Mesendoderm (in vitro differentiated cells): ENCODE data around the gene PPP1CC.

ENCODE experiments used
- DNase-seq: peaks from one replicate; pipeline ENCODE4 v3.0.0; 2013
- H2AK5ac ChIP-seq: 2 replicates; pipeline ENCODE4 v1.6.1; 2013; ENCODE audit warnings: low read length, inconsistent platforms
- H2BK120ac ChIP-seq: 2 replicates; pipeline ENCODE4 v1.6.1; 2013; ENCODE audit warnings: low read depth, mild to moderate bottlenecking, low read length, moderate library complexity, mixed read lengths
- H2BK15ac ChIP-seq: replicated peaks from 2 replicates; pipeline ENCODE4 v1.6.1; 2013; ENCODE audit warnings: low read depth, mild to moderate bottlenecking, moderate library complexity
- H2BK5ac ChIP-seq: 2 replicates; pipeline ENCODE4 v1.6.1; 2013; ENCODE audit warnings: low read length, inconsistent platforms
- H3K18ac ChIP-seq: 2 replicates; pipeline ENCODE4 v1.6.1; 2013; ENCODE audit warnings: mild to moderate bottlenecking, low read length, mixed read lengths
- H3K23ac ChIP-seq: one replicate; pipeline ENCODE4 v1.6.1; 2013; ENCODE audit warnings: low read length
- H3K27ac ChIP-seq: 2 replicates; pipeline ENCODE4 v1.5.1; 2013; ENCODE audit warnings: low read depth, mild to moderate bottlenecking, inconsistent platforms, low read length, moderate library complexity
- H3K27me3 ChIP-seq: 2 replicates; pipeline ENCODE4 v1.6.1; 2013; ENCODE audit warnings: low read length, control low read depth, mild to moderate bottlenecking, inconsistent platforms; ENCODE audit not compliant: insufficient read depth, poor library complexity
- H3K36me3 ChIP-seq: 2 replicates; pipeline ENCODE4 v1.6.1; 2013; ENCODE audit warnings: low read length, inconsistent platforms; ENCODE audit not compliant: control insufficient read depth, insufficient read depth
- H3K4ac ChIP-seq: one replicate; pipeline ENCODE4 v1.6.1; 2013; ENCODE audit warnings: low read depth, mild to moderate bottlenecking, low read length, moderate library complexity
- H3K4me1 ChIP-seq: 2 replicates; pipeline ENCODE4 v1.6.1; 2013; ENCODE audit warnings: low read depth, low read length, inconsistent platforms; ENCODE audit not compliant: control insufficient read depth
- H3K4me2 ChIP-seq: 2 replicates; pipeline ENCODE4 v1.6.1; 2013; ENCODE audit warnings: low read length
- H3K4me3 ChIP-seq: 2 replicates; pipeline ENCODE4 v1.5.1; 2013; ENCODE audit warnings: mild to moderate bottlenecking, low read length
- H3K56ac ChIP-seq: one replicate; pipeline ENCODE4 v1.6.1; 2013; ENCODE audit warnings: low read length
- H3K79me1 ChIP-seq: 2 replicates; pipeline ENCODE4 v1.6.1; 2013; ENCODE audit warnings: low read length, inconsistent platforms
- H3K79me2 ChIP-seq: 2 replicates; pipeline ENCODE4 v1.6.1; 2013; ENCODE audit warnings: mild to moderate bottlenecking, low read length; ENCODE audit not compliant: control insufficient read depth, insufficient read depth
- H3K9ac ChIP-seq: 2 replicates; pipeline ENCODE4 v1.6.1; 2013; ENCODE audit warnings: low read length, inconsistent platforms
- H4K5ac ChIP-seq: one replicate; pipeline ENCODE4 v1.6.1; 2013; ENCODE audit warnings: low read length
- H4K8ac ChIP-seq: one replicate; pipeline ENCODE4 v1.6.1; 2013; ENCODE audit warnings: low read depth, mild to moderate bottlenecking, control low read depth, low read length, moderate library complexity
- WGBS: extraction: QIAGEN DNeasy Blood & Tissue Kit; methylation state at CpG from one replicate; pipeline ENCODE4 v1.1.7; 2013; ENCODE audit warnings: low lambda C conversion rate, missing lambda C conversion rate; ENCODE audit not compliant: insufficient coverage; ENCODE audit errors: extremely low coverage; 5-methylcytosine and 5-hydroxymethylcytosine counted together

The PPP1CC gene

GRCh38 chr12:110782922-110783321, 40.2 kb upstream of the PPP1CC start:
- H3K4me3 ChIP-seq: no peak overlapping the region
- no peak overlapping the region for H2BK120ac ChIP-seq
- no peak overlapping the region for H4K8ac ChIP-seq
- no peak overlapping the region for H3K4ac ChIP-seq
- H3K36me3 ChIP-seq: no peaks in the 10 kb centered on the region
- no peak for DNase-seq
- no peak overlapping the region for H3K27ac ChIP-seq
- no peak overlapping the region for H2BK15ac ChIP-seq
- H3K18ac ChIP-seq: no peak overlapping the region
- H3K23ac ChIP-seq: no peak overlapping the region
- no peak overlapping the region for H3K56ac ChIP-seq
- no peak overlapping the region for H3K9ac ChIP-seq
- H2AK5ac ChIP-seq: no peak overlapping the region
- H3K79me1 ChIP-seq: no peaks in the 10 kb centered on the region
- no peak overlapping the region for H3K4me2 ChIP-seq
- H3K79me2 ChIP-seq: no peaks in the 10 kb centered on the region
- H2BK5ac ChIP-seq: no peak overlapping the region
- H3K4me1 ChIP-seq: no peaks in the 10 kb centered on the region
- no CpG with 5 or more reads among the region's 8 CpGs for WGBS
- H4K5ac ChIP-seq: no peak overlapping the region
- no peaks in the 10 kb centered on the region for H3K27me3 ChIP-seq

- Histone ChIP-seq H3K4ac (no peak overlapping the region), H3K18ac (no peak overlapping the region), H3K4me1 (no peaks in the 10 kb centered on the region), H2BK15ac (no peak overlapping the region), H3K79me2 (no peaks in the 10 kb centered on the region), H3K56ac (no peak overlapping the region), H3K36me3 (no peaks in the 10 kb centered on the region), H3K23ac (no peak overlapping the region), H3K9ac (no peak overlapping the region), H2BK5ac (no peak overlapping the region), H3K4me3 (no peak overlapping the region), H2BK120ac (no peak overlapping the region), H3K4me2 (no peak overlapping the region), H4K5ac (no peak overlapping the region), H2AK5ac (no peak overlapping the region), H3K27me3 (no peaks in the 10 kb centered on the region), H4K8ac (no peak overlapping the region), H3K27ac (no peak overlapping the region), H3K79me1 (no peaks in the 10 kb centered on the region)
- no peak for DNase-seq
- no CpG with 5 or more reads among the region's 4 CpGs for WGBS
Measured at GRCh38 chr12:110782094-110782493, 39.4 kb upstream of the PPP1CC start.

- Histone ChIP-seq H3K79me1 (no peaks in the 10 kb centered on the region), H3K36me3 (no peaks in the 10 kb centered on the region), H3K4me1 (no peaks in the 10 kb centered on the region), H2AK5ac (no peak overlapping the region), H3K9ac (no peak overlapping the region), H3K79me2 (no peaks in the 10 kb centered on the region), H2BK120ac (no peak overlapping the region), H3K4me3 (no peak overlapping the region), H2BK15ac (no peak overlapping the region), H3K27me3 (no peaks in the 10 kb centered on the region), H3K23ac (no peak overlapping the region), H3K27ac (no peak overlapping the region), H4K5ac (no peak overlapping the region), H3K18ac (no peak overlapping the region), H3K4me2 (no peak overlapping the region), H3K56ac (no peak overlapping the region), H4K8ac (no peak overlapping the region), H3K4ac (no peak overlapping the region), H2BK5ac (no peak overlapping the region)
- no CpG with 5 or more reads among the region's 4 CpGs for WGBS
- DNase-seq: no peak
Measured at GRCh38 chr12:110780448-110780847, 37.8 kb upstream of the PPP1CC start.

- Histone ChIP-seq H2BK5ac (no peak overlapping the region), H3K27ac (no peak overlapping the region), H3K79me1 (no peaks in the 10 kb centered on the region), H3K4me2 (no peak overlapping the region), H3K9ac (no peak overlapping the region), H4K5ac (no peak overlapping the region), H2BK15ac (no peak overlapping the region), H3K4ac (no peak overlapping the region), H3K79me2 (no peaks in the 10 kb centered on the region), H3K23ac (no peak overlapping the region), H3K36me3 (no peaks in the 10 kb centered on the region), H3K4me3 (no peak overlapping the region), H3K56ac (no peak overlapping the region), H3K27me3 (no peaks in the 10 kb centered on the region), H3K18ac (no peak overlapping the region), H2BK120ac (no peak overlapping the region), H4K8ac (no peak overlapping the region), H3K4me1 (no peaks in the 10 kb centered on the region), H2AK5ac (no peak overlapping the region)
- no CpG with 5 or more reads among the region's 7 CpGs for WGBS
- no peak for DNase-seq
Measured at GRCh38 chr12:110778833-110779577, 36.3 kb upstream of the PPP1CC start.

- Histone ChIP-seq H3K79me1 (no peaks in the 10 kb centered on the region), H3K4me3 (no peak overlapping the region), H3K4ac (no peak overlapping the region), H3K36me3 (no peaks in the 10 kb centered on the region), H3K23ac (no peak overlapping the region), H2BK5ac (no peak overlapping the region), H3K9ac (no peak overlapping the region), H3K4me1 (no peaks in the 10 kb centered on the region), H3K4me2 (no peak overlapping the region), H4K8ac (no peak overlapping the region), H2BK120ac (no peak overlapping the region), H3K18ac (no peak overlapping the region), H3K27me3 (no peaks in the 10 kb centered on the region), H2BK15ac (no peak overlapping the region), H4K5ac (no peak overlapping the region), H3K27ac (no peak overlapping the region), H3K79me2 (no peaks in the 10 kb centered on the region), H2AK5ac (no peak overlapping the region), H3K56ac (no peak overlapping the region)
- WGBS: no CpG with 5 or more reads among the region's 4 CpGs
- no peak for DNase-seq
Measured at GRCh38 chr12:110776410-110776809, 33.7 kb upstream of the PPP1CC start.

GRCh38 chr12:110775997-110776396, 33.3 kb upstream of the PPP1CC start:
- Histone ChIP-seq H3K56ac (no peak overlapping the region), H3K23ac (no peak overlapping the region), H3K79me1 (no peaks in the 10 kb centered on the region), H3K18ac (no peak overlapping the region), H3K4ac (no peak overlapping the region), H3K4me3 (no peak overlapping the region), H2BK15ac (no peak overlapping the region), H3K9ac (no peak overlapping the region), H3K36me3 (no peaks in the 10 kb centered on the region), H3K27me3 (no peaks in the 10 kb centered on the region), H2AK5ac (no peak overlapping the region), H3K4me1 (no peaks in the 10 kb centered on the region), H3K4me2 (no peak overlapping the region), H2BK5ac (no peak overlapping the region), H2BK120ac (no peak overlapping the region), H4K5ac (no peak overlapping the region), H4K8ac (no peak overlapping the region), H3K27ac (no peak overlapping the region), H3K79me2 (no peaks in the 10 kb centered on the region)
- DNase-seq: no peak
- WGBS: no CpG with 5 or more reads among the region's 1 CpG
